HFFc6 (cell line): Measurements from ENCODE around the gene COX4I1. TPM values are rescaled to one million over a fixed set of nuclear protein-coding genes. Genes with fewer than 3 reads are reported as not detected.

Source experiments
- DNase-seq: peaks from one replicate; pipeline ENCODE4 v3.0.0-alpha.2; 2018
- H3K27ac Mint-ChIP-seq: 2 replicates; pipeline ENCODE4 v1.8.0; 2020; ENCODE audit warnings: mild to moderate bottlenecking, mixed read lengths
- H3K27me3 Mint-ChIP-seq: 2 replicates; pipeline ENCODE4 v1.8.0; 2021; ENCODE audit warnings: mild to moderate bottlenecking, moderate library complexity, mixed read lengths; ENCODE audit not compliant: insufficient read depth
- H3K36me3 Mint-ChIP-seq: 2 replicates; pipeline ENCODE4 v1.8.0; 2021; ENCODE audit warnings: low read depth, mixed read lengths
- H3K4me1 Mint-ChIP-seq: 2 replicates; pipeline ENCODE4 v1.8.0; 2020; ENCODE audit warnings: low read depth, mixed read lengths
- H3K4me3 Mint-ChIP-seq: 2 replicates; pipeline ENCODE4 v1.8.0; 2020; ENCODE audit warnings: mild to moderate bottlenecking, moderate library complexity, mixed read lengths
- H3K9me3 Mint-ChIP-seq: 2 replicates; pipeline ENCODE4 v1.8.0; 2020; ENCODE audit warnings: mild to moderate bottlenecking, mixed read lengths
- CTCF ChIP-seq: fragments of 200-600 bp; sonication (generic); IDR thresholded peaks from 2 replicates; pipeline ENCODE4 v1.5.0; 2021; ENCODE audit warnings: antibody characterized with exemption, mild to moderate bottlenecking
- total RNA-seq, 6 experiments: library from RNA; stranded (reverse); fragmentation: NEBNext Ultra II Directional; extraction: Animal tissue kit (Norgen Biotek cat#: 25700); gene quantifications; 2 replicates in 1 of 6; 3 replicates in 5 of 6; pipeline ENCODE4 v1.2.3, GENCODE V29; 2021

Gene COX4I1
- total RNA-seq, 6 experiments from 2014 or later, result 427 to 518 (median 497) TPM

GRCh38 chr16:85762970-85763369 is 36.5 kb upstream of the COX4I1 start:
- DNase-seq, result no peak
- Mint-ChIP-seq H3K4me3 (no peak overlapping the region), H3K27ac (no peak overlapping the region), H3K27me3 (peaks cover 2% of the 10 kb centered on the region), H3K36me3 (no peaks in the 10 kb centered on the region), H3K4me1 (peaks cover 27% of the 10 kb centered on the region), H3K9me3 (no peaks in the 10 kb centered on the region)
- TF ChIP-seq CTCF, result no peak

- Mint-ChIP-seq H3K9me3 (no peaks in the 10 kb centered on the region), H3K27ac (no peak overlapping the region)
These were observed 35.9 kb upstream of the COX4I1 start for GRCh38 chr16:85763616-85764015.

GRCh38 chr16:85765211-85765610 is 34.3 kb upstream of the COX4I1 start:
- H3K4me1 Mint-ChIP-seq, result peaks cover 32% of the 10 kb centered on the region
- DNase-seq, result no peak
- no peaks in the 10 kb centered on the region for H3K36me3 Mint-ChIP-seq
- no peak for TF ChIP-seq CTCF
- H3K27ac Mint-ChIP-seq, result no peak overlapping the region
- no peaks in the 10 kb centered on the region for H3K9me3 Mint-ChIP-seq
- no peaks in the 10 kb centered on the region; the same call in none of the 2 replicates for H3K27me3 Mint-ChIP-seq
- no peak overlapping the region for H3K4me3 Mint-ChIP-seq

More at GRCh38 chr16:85763616-85764015, 35.9 kb upstream of the COX4I1 start:
- peaks cover 31% of the 10 kb centered on the region for H3K4me1 Mint-ChIP-seq
- no peaks in the 10 kb centered on the region for H3K36me3 Mint-ChIP-seq
- H3K27me3 Mint-ChIP-seq, result peaks cover 2% of the 10 kb centered on the region
- H3K4me3 Mint-ChIP-seq, result no peak overlapping the region
- no peak for DNase-seq
- no peak for TF ChIP-seq CTCF

GRCh38 chr16:85765767-85766166 is 33.7 kb upstream of the COX4I1 start:
- Mint-ChIP-seq H3K36me3 (no peaks in the 10 kb centered on the region), H3K4me3 (no peak overlapping the region), H3K27me3 (no peaks in the 10 kb centered on the region; the same call in none of the 2 replicates), H3K9me3 (no peaks in the 10 kb centered on the region), H3K27ac (peak overlapping the region; percentile 64), H3K4me1 (peaks cover 32% of the 10 kb centered on the region)
- no peak for TF ChIP-seq CTCF
- no peak for DNase-seq

GRCh38 chr16:85767531-85767930 is 32.0 kb upstream of the COX4I1 start:
- TF ChIP-seq CTCF, result no peak
- no peaks in the 10 kb centered on the region; the same call in none of the 2 replicates for H3K27me3 Mint-ChIP-seq
- peaks cover 32% of the 10 kb centered on the region for H3K4me1 Mint-ChIP-seq
- H3K27ac Mint-ChIP-seq, result peak overlapping the region; percentile 99
- peak; percentile 93 for DNase-seq
- no peaks in the 10 kb centered on the region for H3K9me3 Mint-ChIP-seq
- H3K4me3 Mint-ChIP-seq, result peak overlapping the region; percentile 71
- H3K36me3 Mint-ChIP-seq, result no peaks in the 10 kb centered on the region

- H3K9me3 Mint-ChIP-seq, result no peaks in the 10 kb centered on the region
- no peak overlapping the region; the same call in 1 of the 2 replicates for H3K4me3 Mint-ChIP-seq
- H3K27ac Mint-ChIP-seq, result peak overlapping the region; percentile 99
These were observed 31.3 kb upstream of the COX4I1 start for GRCh38 chr16:85768199-85768598.

More at GRCh38 chr16:85768199-85768598, 31.3 kb upstream of the COX4I1 start:
- H3K4me1 Mint-ChIP-seq, result peaks cover 32% of the 10 kb centered on the region
- TF ChIP-seq CTCF, result no peak
- H3K36me3 Mint-ChIP-seq, result no peaks in the 10 kb centered on the region
- no peak for DNase-seq
- H3K27me3 Mint-ChIP-seq, result no peaks in the 10 kb centered on the region; the same call in none of the 2 replicates
